Pons (tissue), 1 donor: ENCODE data around the gene EFCAB13.
"Not testable (repeated sequence)": the region's sequence is repeated elsewhere in the genome, so short reads cannot be mapped to it uniquely, and the experiment has no call there.

Experiments used
- DNase-seq: peaks from one replicate; pipeline ENCODE4 v3.0.0-alpha.2; 2016; ENCODE audit warnings: low spot score

Gene EFCAB13

GRCh38 chr17:47425887-47426635 is 102.3 kb downstream of the EFCAB13 start:
- DNase-seq = not testable (repeated sequence)

- DNase-seq = no peak
Observed at GRCh38 chr17:47427985-47428384, 104.2 kb downstream of the EFCAB13 start.

- DNase-seq = not testable (repeated sequence)
Observed at GRCh38 chr17:47432240-47432639, 108.5 kb downstream of the EFCAB13 start.

- DNase-seq = no peak
Observed at GRCh38 chr17:47465165-47465564, 141.4 kb downstream of the EFCAB13 start.

GRCh38 chr17:47466976-47467375 is 143.2 kb downstream of the EFCAB13 start:
- DNase-seq = not testable (repeated sequence)

GRCh38 chr17:47470836-47471235 is 147.1 kb downstream of the EFCAB13 start:
- DNase-seq = no peak

- not testable (repeated sequence) for DNase-seq
Observed at GRCh38 chr17:47472073-47472472, 148.3 kb downstream of the EFCAB13 start.
